ENCODE results near the gene MC4R.
"Not testable (repeated sequence)": the region's sequence is repeated elsewhere in the genome, so short reads cannot be mapped to it uniquely, and the experiment has no call there.

MC4R gene

GRCh38 chr18:60372596-60372995 is at the start of gene MC4R:
Gene MC4R, minus strand, starts transcription at chr18:60372775. Its CDS starts 426 bp downstream, at chr18:60372349.
- DNase-seq (ENCODE audit: low spot score): peak; percentile 66

GRCh38 chr18:60422306-60422705 is 49.7 kb upstream of the MC4R start:
- not testable (repeated sequence) for DNase-seq (ENCODE audit: low spot score)

- no peak for DNase-seq (ENCODE audit: low spot score)
Observed at GRCh38 chr18:60421356-60422118, 49.0 kb upstream of the MC4R start.

GRCh38 chr18:60417946-60418345 is 45.4 kb upstream of the MC4R start:
- no peak for DNase-seq (ENCODE audit: low spot score)

GRCh38 chr18:60413944-60414547 is 41.5 kb upstream of the MC4R start:
- peak; percentile 8 for DNase-seq (ENCODE audit: low spot score)

GRCh38 chr18:60411715-60412114 is 39.1 kb upstream of the MC4R start:
- DNase-seq (ENCODE audit: low spot score): peak; percentile 28

GRCh38 chr18:60406721-60407120 is 34.1 kb upstream of the MC4R start:
- no peak for DNase-seq (ENCODE audit: low spot score)

- DNase-seq (ENCODE audit: low spot score): no peak
Observed at GRCh38 chr18:60404486-60405085, 32.0 kb upstream of the MC4R start.

GRCh38 chr18:60401346-60401745 is 28.8 kb upstream of the MC4R start:
- no peak for DNase-seq (ENCODE audit: low spot score)

- DNase-seq (ENCODE audit: low spot score): no peak
Observed at GRCh38 chr18:60391571-60392226, 19.1 kb upstream of the MC4R start.

- DNase-seq (ENCODE audit: low spot score): no peak
Observed at GRCh38 chr18:60389314-60389713, 16.7 kb upstream of the MC4R start.

- DNase-seq (ENCODE audit: low spot score): no peak
Observed at GRCh38 chr18:60385693-60386092, 13.1 kb upstream of the MC4R start.

GRCh38 chr18:60383893-60384292 is 11.3 kb upstream of the MC4R start:
- no peak for DNase-seq (ENCODE audit: low spot score)

- no peak for DNase-seq (ENCODE audit: low spot score)
Observed at GRCh38 chr18:60377778-60378469, 5.3 kb upstream of the MC4R start.

- DNase-seq (ENCODE audit: low spot score): no peak
Observed at GRCh38 chr18:60372132-60372531, 443 bp downstream of the MC4R start.

GRCh38 chr18:60358516-60358915 is 14.1 kb downstream of the MC4R start:
- no peak for DNase-seq (ENCODE audit: low spot score)

- DNase-seq (ENCODE audit: low spot score): no peak
Observed at GRCh38 chr18:60350941-60351340, 21.6 kb downstream of the MC4R start.

GRCh38 chr18:60350150-60350549 is 22.4 kb downstream of the MC4R start:
- DNase-seq (ENCODE audit: low spot score): no peak

GRCh38 chr18:60347526-60348045 is 25.0 kb downstream of the MC4R start:
- DNase-seq (ENCODE audit: low spot score): no peak

- peak; percentile 7 for DNase-seq (ENCODE audit: low spot score)
Observed at GRCh38 chr18:60339018-60339417, 33.6 kb downstream of the MC4R start.

- DNase-seq (ENCODE audit: low spot score): no peak
Observed at GRCh38 chr18:60331890-60332289, 40.7 kb downstream of the MC4R start.

- DNase-seq (ENCODE audit: low spot score): no peak
Observed at GRCh38 chr18:60329131-60329530, 43.4 kb downstream of the MC4R start.
